Right ventricle myocardium inferior (tissue), 1 donor: ENCODE results near the gene SNAPIN. TPM values are rescaled to one million over a fixed set of nuclear protein-coding genes. Genes with fewer than 3 reads are reported as not detected.
"Not testable (repeated sequence)": the region's sequence is repeated elsewhere in the genome, so short reads cannot be mapped to it uniquely, and the experiment has no call there.

Experiments
- ATAC-seq: fragments of 200-7000 bp; cut with Tn5 transposase; one replicate; pipeline ENCODE4 v1.9.1; 2020; ENCODE audit warnings: mild to moderate bottlenecking, moderate library complexity
- DNase-seq: peaks from one replicate; pipeline ENCODE4 v3.0.0; 2021; ENCODE audit errors: missing footprints
- intact Hi-C: fragments of 100-400 bp; cut with DNase I; formaldehyde crosslinking; loops from one replicate; pipeline ENCODE4 v1.11.0; 2022
- total RNA-seq: library from RNA; stranded (reverse); fragmentation: NEBNext Ultra II Directional; extraction: Animal tissue kit (Norgen Biotek cat#: 25700); gene quantifications from one replicate; pipeline ENCODE4 v1.2.1, GENCODE V29; 2021
- donor health status: DM: no; HTN: yes; CAD: no; lungs with severe emphysema.

The SNAPIN gene
- total RNA-seq, 1 donor from 2014 or later = 64.0 TPM

DNA sequence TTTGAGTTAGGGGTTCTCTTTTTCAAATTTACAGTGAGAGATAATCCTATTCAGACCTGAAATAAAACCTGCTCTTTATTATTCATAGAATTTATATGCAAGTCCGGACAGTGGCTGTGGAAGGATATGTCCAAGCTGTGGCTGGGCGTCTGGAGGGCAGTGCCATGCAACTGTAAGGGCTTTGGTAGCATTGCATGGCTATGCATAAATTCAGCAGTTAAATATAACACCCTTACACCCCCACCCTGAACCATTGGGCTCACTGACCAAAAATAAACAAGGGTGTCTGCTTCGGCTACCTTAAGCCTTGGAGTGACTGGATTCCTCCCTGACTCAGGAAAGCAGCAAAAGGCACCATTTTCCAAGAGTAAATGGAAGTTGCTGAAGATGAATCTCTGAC is 19.2 kb upstream of the SNAPIN start:
- intact Hi-C loops = no loop called here
- ATAC-seq = peak; percentile 67
- DNase-seq = no peak

DNA sequence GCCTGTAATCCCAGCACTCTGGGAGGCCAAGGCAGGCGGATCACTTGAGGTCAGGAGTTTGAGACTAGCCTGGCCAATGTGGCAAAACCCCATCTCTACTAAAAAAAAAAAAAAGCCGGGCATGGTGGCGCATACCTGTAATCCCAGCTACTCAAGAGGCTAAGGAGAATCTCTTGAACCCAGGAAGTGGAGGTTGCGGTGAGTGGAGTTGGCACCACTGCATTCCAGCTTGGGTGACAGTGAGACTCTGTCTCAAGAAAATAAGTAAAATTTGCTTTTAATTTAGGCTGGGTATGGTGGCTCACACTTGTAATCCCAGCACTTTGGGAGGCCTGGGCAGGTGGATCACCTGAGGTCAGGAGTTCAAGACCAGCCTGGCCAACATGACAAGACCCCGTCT is 18.3 kb upstream of the SNAPIN start:
- ATAC-seq, DNase-seq, intact Hi-C loops: not testable (repeated sequence)

GRCh38 chr1:153640861-153641260 is 17.6 kb upstream of the SNAPIN start:
- DNase-seq (no peak), ATAC-seq (no peak)
- intact Hi-C loops = no loop called here

DNA sequence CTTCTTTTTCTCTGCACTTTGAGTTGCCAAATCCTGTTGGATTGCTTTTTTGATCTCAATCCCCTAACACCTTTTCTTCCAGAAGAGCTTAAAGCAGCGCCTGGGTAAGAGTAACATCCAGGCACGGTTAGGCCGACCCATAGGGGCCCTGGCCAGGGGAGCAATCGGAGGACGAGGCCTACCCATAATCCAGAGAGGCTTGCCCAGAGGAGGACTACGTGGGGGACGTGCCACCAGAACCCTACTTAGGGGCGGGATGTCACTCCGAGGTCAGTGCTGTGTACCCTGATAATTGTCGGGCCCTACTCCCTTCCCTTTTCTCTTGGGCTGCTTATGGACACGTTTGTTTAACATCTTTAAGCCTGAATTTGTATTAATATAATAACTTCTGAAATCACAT is 16.3 kb upstream of the SNAPIN start:
- intact Hi-C loops = no loop called here
- ATAC-seq (no peak), DNase-seq (no peak)

- DNase-seq = no peak
- intact Hi-C loops = no loop called here
- no peak for ATAC-seq
These were observed 15.4 kb upstream of the SNAPIN start for GRCh38 chr1:153643100-153643499.

DNA sequence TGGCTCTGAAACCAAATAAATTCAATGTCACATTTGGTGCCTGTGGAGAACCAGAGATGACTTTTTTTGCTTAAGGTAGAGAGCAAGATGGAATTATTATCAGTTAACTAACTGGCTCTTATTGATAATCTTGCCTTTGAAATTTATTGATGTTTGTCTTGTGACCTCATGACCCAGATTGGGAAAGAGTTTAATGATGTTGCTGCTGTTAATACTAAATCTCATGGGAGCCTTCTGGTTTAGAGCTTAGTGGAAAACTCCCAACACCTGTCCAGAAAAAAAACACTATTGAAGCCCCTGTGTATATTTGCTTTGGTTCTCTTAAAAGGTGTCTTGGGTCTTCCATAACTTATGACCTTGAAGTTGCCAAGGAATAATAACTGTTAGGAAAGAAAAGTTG is 14.7 kb upstream of the SNAPIN start:
- ATAC-seq = no peak
- intact Hi-C loops = no loop called here
- no peak for DNase-seq

DNA sequence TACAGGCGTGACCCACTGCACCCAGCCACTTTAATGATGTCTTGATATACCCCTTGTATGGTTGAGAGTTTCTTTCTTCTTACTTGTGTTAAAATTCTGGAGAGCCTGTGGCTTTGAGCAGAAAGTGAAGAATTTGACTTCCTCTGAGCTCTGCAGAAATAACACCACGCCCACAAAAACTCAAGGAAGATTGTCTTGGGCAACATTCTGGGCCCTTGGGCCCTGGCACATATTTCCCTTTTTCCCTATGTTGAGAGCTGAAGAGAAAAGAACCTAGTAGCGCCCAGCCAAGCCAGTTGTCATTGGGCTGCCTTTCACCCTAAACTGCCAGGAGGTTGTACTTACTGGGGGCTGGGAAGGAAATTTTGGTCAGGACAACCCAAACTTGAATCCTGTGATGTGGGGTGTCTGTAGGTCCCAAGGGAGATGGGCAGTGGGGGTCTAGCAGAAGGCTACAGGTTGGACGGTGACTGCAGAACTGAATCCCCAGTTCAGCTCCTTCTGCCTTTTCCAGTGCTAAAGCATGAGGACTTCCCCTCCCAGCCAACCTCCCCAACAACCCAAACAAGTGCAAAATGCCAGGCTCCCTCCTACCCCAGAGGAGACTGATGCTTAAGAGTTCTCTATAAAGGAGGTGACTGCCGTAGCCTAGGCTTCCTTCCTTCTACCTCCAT is 11.7 kb upstream of the SNAPIN start:
- ATAC-seq = peak; percentile 10
- no peak for DNase-seq
- intact Hi-C loops = no loop called here

GRCh38 chr1:153647346-153647714 is 11.2 kb upstream of the SNAPIN start:
- intact Hi-C loops = no loop called here
- ATAC-seq (peak; percentile 43), DNase-seq (no peak)

DNA sequence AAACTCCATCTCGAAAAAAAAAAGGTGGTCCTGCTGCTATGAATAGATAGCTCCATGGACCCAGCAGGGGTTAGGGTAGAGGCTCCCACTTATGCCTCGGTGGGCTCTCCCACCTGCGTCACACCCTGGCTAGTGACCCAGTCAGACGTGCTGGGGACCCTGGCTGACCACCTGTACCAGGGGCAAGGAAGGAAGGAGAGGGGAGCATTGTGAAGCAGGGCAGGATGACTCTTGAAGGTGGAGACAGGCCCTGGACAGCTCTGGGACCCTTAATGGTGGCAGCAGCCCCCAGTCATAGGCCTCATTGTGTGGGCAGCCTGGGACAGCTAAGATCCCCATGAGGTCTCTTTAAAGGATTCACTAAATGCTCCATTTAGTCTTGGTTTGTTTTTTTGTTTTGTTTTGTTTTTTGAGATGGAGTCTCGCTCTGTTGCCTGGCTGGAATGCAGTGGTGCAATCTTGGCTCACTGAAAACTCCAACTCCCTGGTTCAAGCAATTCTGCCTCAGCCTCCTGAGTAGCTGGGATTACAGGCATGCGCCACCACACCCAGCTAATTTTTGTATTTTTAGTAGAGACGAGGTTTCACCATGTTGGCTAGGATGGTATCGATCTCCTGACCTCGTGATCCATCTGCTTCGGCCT is 10.4 kb upstream of the SNAPIN start:
- intact Hi-C loops = no loop called here
- DNase-seq = no peak
- ATAC-seq = no peak

- no peak for ATAC-seq
- DNase-seq = no peak
- intact Hi-C loops = no loop called here
These were observed 9.2 kb upstream of the SNAPIN start for GRCh38 chr1:153649137-153649862.

GRCh38 chr1:153649863-153650235 is 8.7 kb upstream of the SNAPIN start:
- no peak for DNase-seq
- intact Hi-C loops = loop anchor here (10.0 kb wide), 1 partner anchor 135 kb away; no protein-coding TSS in a partner anchor
- peak; percentile 71 for ATAC-seq

DNA sequence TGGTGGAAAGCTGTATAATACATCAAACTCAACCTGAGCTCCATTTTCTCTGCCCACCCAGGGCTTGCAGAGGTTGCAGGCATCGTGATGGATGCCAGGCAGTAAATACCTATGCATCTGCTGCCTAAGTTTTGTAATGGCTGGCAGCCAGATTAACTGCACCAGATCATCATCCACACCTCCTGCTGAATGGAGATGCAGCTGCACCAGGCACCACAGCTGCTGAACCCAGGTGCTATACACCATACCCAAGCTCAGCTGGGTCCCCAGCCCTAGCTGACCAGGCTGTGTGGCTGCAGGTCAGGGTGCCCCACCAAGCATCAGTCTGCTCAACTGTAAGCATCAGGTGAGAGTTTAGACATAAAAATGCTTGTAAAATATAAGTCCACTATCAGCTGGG is 6.7 kb upstream of the SNAPIN start:
- intact Hi-C loops = loop anchor here (10.0 kb wide), 1 partner anchor 137 kb away; no protein-coding TSS in a partner anchor
- no peak for ATAC-seq

GRCh38 chr1:153652805-153653500 is 5.5 kb upstream of the SNAPIN start:
- DNase-seq (no peak), ATAC-seq (peak; percentile 47)
- intact Hi-C loops = loop anchor here (10.0 kb wide), 1 partner anchor 138 kb away; no protein-coding TSS in a partner anchor

More for the DNA sequence above, 6.7 kb upstream of the SNAPIN start:
- no peak for DNase-seq

GRCh38 chr1:153655333-153655732 is 3.2 kb upstream of the SNAPIN start:
- DNase-seq (no peak), ATAC-seq (no peak)
- intact Hi-C loops = loop anchor here (5.0 to 10.0 kb wide), 2 partner anchors 83 to 141 kb away; no protein-coding TSS in a partner anchor

DNA sequence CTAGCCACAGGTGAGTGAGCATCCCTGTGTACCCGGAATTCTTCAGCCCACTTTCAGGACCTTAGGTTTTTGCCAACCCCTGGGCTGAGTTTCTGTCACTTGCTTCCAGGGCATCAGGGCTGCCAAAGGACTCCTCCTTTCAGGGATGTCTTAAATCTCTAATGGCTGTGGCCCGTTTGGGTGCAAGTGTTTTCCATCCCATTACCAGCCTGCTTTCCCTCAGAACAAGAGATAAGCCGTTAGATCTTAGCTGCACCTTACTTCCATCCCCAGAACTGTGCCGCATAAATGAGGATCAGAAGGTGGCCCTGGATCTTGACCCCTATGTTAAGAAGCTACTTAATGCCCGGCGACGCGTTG is 652 bp downstream of the SNAPIN start:
- ATAC-seq (no peak), DNase-seq (no peak)
- intact Hi-C loops = loop anchor here (5.0 to 10.0 kb wide), 2 partner anchors 87 to 144 kb away; no protein-coding TSS in a partner anchor

DNA sequence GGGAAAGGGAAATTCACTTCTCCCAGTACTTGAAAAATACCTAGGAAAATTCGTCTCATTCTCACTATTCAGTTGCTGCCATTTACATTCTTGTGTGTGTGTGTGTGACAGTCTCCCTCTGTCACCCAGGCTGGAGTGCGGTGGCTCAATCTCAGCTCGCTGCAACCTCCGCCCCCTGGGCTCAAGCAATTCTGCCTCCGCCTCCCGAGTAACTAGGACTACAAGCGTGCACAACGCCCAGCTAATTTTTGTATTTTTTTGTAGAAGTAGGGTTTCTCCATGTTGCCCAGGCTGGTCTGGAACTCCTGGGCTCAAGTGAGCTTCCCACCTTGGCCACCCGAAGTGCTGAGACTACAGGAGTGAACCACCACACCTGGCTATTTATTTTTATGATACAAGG is 1.2 kb downstream of the SNAPIN start:
- intact Hi-C loops = loop anchor here (5.0 to 10.0 kb wide), 2 partner anchors 87 to 145 kb away; no protein-coding TSS in a partner anchor
- DNase-seq (no peak), ATAC-seq (no peak)

DNA sequence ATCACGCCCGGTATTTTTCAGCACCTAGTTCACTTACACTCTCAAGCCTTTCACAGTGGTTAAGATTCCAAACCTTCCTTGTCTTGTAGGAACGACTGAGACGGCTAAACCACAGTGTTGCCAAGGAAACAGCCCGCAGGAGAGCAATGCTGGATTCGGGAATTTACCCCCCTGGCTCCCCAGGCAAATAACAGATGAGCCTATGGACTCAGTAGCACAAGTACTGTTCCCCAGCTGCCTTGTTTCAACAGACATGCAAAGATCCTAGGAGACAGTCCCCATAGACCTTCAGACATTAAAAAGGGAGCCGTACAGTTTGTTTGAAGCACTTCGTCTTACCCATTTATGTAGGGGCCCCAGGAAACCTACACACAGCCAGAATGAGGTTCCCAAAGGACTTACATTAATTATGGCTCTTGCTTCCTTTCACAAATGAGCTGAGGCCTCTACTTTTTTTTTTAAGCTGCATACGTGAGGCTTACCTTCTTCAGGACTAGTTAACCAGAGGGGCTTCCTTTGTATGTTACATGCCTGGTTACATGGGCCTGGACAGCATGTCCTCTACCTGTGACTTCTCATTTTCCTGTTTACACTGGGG is 2.7 kb downstream of the SNAPIN start:
- intact Hi-C loops = no loop called here
- ATAC-seq (no peak), DNase-seq (no peak)

DNA sequence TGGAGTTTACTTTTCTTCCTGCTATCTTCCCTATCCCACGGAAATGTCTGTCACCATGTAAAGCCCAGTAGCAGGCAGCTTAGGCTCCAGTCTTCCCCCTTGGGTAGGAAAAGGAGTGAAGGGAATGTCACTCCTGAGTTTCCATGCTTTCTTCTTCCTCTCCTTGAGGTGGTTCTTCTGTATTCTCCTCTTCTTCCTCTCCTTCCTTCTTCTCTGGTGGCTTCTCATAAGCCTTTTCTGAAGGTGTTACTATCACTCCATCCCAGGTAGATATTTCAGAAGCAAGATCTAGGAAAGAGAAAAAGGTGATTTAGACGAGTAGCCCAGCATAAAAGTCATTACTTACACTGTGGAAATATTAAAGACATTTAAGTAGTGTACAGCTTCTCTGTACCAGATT is 3.8 kb downstream of the SNAPIN start:
- intact Hi-C loops = no loop called here
- no peak for ATAC-seq
- no peak for DNase-seq

- intact Hi-C loops = no loop called here
- no peak for DNase-seq
- no peak for ATAC-seq
These were observed 4.7 kb downstream of the SNAPIN start for GRCh38 chr1:153663211-153663610.
